ENCODE data around the gene MB21D2.

Gene MB21D2

DNA sequence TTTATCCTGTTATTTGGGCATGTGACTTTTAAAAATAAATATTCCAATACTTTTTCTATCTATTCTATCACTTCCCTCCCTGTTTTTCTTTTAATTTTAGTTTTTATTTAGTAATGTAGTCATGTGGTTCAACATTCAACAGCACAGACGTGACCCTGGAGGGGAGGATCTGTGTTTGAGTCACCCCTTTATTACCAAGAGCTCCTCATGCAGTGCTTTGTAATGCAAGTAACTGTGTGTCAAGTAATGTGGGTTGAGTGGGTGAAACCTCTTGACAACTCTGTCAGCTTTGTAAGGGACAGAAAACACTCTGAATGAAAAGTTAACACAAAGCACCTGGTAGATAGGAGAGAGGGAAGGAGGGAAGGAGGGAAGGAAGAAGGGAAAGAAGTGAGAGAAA lies 100.6 kb downstream of the MB21D2 start:
- peak overlapping the region; percentile 55 for H3K27ac ChIP-seq
- H3K4me3 ChIP-seq (ENCODE audit: low read depth, low read length), result no peak overlapping the region
- H3K27me3 ChIP-seq (replicated peaks), result no peaks in the 10 kb centered on the region
- no peaks in the 10 kb centered on the region for H3K36me3 ChIP-seq (replicated peaks)
- TF ChIP-seq, protein P1, sequence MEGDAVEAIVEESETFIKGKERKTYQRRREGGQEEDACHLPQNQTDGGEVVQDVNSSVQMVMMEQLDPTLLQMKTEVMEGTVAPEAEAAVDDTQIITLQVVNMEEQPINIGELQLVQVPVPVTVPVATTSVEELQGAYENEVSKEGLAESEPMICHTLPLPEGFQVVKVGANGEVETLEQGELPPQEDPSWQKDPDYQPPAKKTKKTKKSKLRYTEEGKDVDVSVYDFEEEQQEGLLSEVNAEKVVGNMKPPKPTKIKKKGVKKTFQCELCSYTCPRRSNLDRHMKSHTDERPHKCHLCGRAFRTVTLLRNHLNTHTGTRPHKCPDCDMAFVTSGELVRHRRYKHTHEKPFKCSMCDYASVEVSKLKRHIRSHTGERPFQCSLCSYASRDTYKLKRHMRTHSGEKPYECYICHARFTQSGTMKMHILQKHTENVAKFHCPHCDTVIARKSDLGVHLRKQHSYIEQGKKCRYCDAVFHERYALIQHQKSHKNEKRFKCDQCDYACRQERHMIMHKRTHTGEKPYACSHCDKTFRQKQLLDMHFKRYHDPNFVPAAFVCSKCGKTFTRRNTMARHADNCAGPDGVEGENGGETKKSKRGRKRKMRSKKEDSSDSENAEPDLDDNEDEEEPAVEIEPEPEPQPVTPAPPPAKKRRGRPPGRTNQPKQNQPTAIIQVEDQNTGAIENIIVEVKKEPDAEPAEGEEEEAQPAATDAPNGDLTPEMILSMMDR (IDR thresholded peaks at IDR 0.05; ENCODE audit: low read depth, low read length, missing control alignments), result no peak
- in situ Hi-C loops (cut with HindIII; ENCODE audit: low pct_ligation_motif_present, low sequenced_read_pairs), result loop anchor here (25.0 kb wide), 2 partner anchors 220 to 770 kb away; partner anchors contain the start of gene OPA1
- DNase-seq, result peak; percentile 84

GRCh38 chr3:192816351-192816750 lies 101.3 kb downstream of the MB21D2 start:
- in situ Hi-C loops (cut with HindIII; ENCODE audit: low pct_ligation_motif_present, low sequenced_read_pairs), result loop anchor here (25.0 kb wide), 2 partner anchors 221 to 771 kb away; partner anchors contain the start of gene OPA1
- Histone ChIP-seq H3K4me3 (ENCODE audit: low read depth, low read length) (no peak overlapping the region), H3K27me3 (replicated peaks) (no peaks in the 10 kb centered on the region), H3K27ac (peak overlapping the region; percentile 55), H3K36me3 (replicated peaks) (no peaks in the 10 kb centered on the region)
- DNase-seq, result peak; percentile 39
- TF ChIP-seq, protein P1 (IDR thresholded peaks at IDR 0.05; ENCODE audit: low read depth, low read length, missing control alignments), result peak; percentile 58

DNA sequence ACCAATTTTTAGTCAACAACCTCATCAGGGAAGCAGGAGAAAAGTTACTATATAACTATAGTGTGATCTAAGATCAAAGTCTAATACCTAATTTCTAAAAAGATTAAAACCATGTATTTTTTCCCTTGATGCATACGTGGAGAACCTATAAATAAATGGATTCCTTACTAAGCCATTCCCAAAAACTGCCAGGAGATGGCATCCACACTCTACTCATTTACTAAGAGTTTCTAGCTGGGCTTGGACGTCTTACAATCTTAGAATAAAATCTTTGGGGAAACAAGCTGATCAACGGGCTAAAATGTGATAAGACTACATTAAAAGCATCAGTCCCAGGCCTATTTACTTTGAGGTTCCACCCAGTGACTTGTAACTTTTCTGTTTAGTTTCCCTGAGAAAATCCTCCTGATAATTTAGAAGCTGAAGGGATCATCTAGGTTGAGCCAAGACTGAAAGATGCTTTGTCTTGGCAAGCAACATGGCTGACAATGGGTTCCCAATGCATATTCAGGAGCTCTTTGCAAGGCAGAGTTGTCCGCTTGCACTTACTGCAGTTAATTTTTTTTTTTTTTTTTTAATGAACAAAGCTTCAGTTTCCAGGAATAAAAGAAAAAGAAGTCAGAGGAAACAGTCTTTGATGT lies 104.8 kb downstream of the MB21D2 start:
- no peaks in the 10 kb centered on the region for H3K27me3 ChIP-seq (replicated peaks)
- in situ Hi-C loops (cut with HindIII; ENCODE audit: low pct_ligation_motif_present, low sequenced_read_pairs), result loop anchor here (25.0 kb wide), 2 partner anchors 224 to 774 kb away; partner anchors contain the start of gene OPA1
- no peaks in the 10 kb centered on the region for H3K36me3 ChIP-seq (replicated peaks)
- DNase-seq, result peak; percentile 67
- TF ChIP-seq, protein P1 (IDR thresholded peaks at IDR 0.05; ENCODE audit: low read depth, low read length, missing control alignments), result peak; percentile 65
- no peak overlapping the region for H3K27ac ChIP-seq
- no peak overlapping the region for H3K4me3 ChIP-seq (ENCODE audit: low read depth, low read length)

GRCh38 chr3:192805711-192806110 lies 111.9 kb downstream of the MB21D2 start:
- H3K36me3 ChIP-seq (replicated peaks), result no peaks in the 10 kb centered on the region
- H3K27ac ChIP-seq, result no peak overlapping the region
- no peaks in the 10 kb centered on the region for H3K27me3 ChIP-seq (replicated peaks)
- H3K4me3 ChIP-seq (ENCODE audit: low read depth, low read length), result no peak overlapping the region
- DNase-seq, result no peak
- TF ChIP-seq, protein P1 (IDR thresholded peaks at IDR 0.05; ENCODE audit: low read depth, low read length, missing control alignments), result no peak
- in situ Hi-C loops (cut with HindIII; ENCODE audit: low pct_ligation_motif_present, low sequenced_read_pairs), result loop anchor here (25.0 kb wide), 2 partner anchors 232 to 782 kb away; partner anchors contain the start of gene OPA1

DNA sequence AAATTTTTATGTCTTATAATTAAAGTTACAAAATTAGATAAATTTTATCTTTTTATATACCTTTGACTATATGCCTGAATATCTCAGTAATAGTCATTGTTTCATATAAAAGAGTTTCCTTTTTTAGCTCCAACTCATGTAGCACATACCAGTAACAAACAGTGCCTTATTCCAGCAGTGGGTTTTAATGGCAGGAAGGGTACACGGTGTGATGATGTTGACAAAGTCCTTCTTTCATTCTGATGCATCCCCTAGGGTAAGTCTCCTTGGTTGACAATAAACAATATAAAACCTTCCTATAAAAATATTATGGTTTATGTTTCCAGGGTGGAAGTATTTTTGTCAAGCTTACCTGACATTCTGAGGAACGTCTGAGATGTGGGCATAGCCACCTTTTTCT lies 113.2 kb downstream of the MB21D2 start:
- Histone ChIP-seq H3K36me3 (replicated peaks) (no peaks in the 10 kb centered on the region), H3K4me3 (ENCODE audit: low read depth, low read length) (no peak overlapping the region), H3K27ac (no peak overlapping the region), H3K27me3 (replicated peaks) (no peaks in the 10 kb centered on the region)
- TF ChIP-seq, protein P1 (IDR thresholded peaks at IDR 0.05; ENCODE audit: low read depth, low read length, missing control alignments), result no peak
- no peak for DNase-seq
- in situ Hi-C loops (cut with HindIII; ENCODE audit: low pct_ligation_motif_present, low sequenced_read_pairs), result loop anchor here (25.0 kb wide), 2 partner anchors 233 to 783 kb away; partner anchors contain the start of gene OPA1

Measured in brain microvascular endothelial cell (primary cell).